Activated CD8-positive, alpha-beta memory T cell treated with anti-CD3 and anti-CD28 coated beads, Interleukin-2, amount 50 U/mL, for 24 hours (primary cell): ENCODE data around the gene ACADSB.

Experiments used
- DNase-seq: peaks from one replicate; pipeline ENCODE4 v3.0.0-alpha.2; 2020; ENCODE audit errors: extremely low read depth

The ACADSB gene

GRCh38 chr10:123039632-123039930, 30.8 kb downstream of the ACADSB start:
- no peak for DNase-seq

- no peak for DNase-seq
These were observed 34.1 kb downstream of the ACADSB start for GRCh38 chr10:123042708-123043408.

- DNase-seq: no peak
These were observed 34.7 kb downstream of the ACADSB start for GRCh38 chr10:123043409-123043925.

GRCh38 chr10:123044391-123044790, 35.6 kb downstream of the ACADSB start:
- DNase-seq: no peak

GRCh38 chr10:123045961-123046731, 37.3 kb downstream of the ACADSB start:
- no peak for DNase-seq

GRCh38 chr10:123057968-123058367, 49.2 kb downstream of the ACADSB start:
- DNase-seq: no peak

GRCh38 chr10:123061865-123062264, 53.1 kb downstream of the ACADSB start:
- no peak for DNase-seq

GRCh38 chr10:123062726-123063125, 53.9 kb downstream of the ACADSB start:
- DNase-seq: no peak

GRCh38 chr10:123068087-123068853, 59.5 kb downstream of the ACADSB start:
- DNase-seq: no peak

GRCh38 chr10:123069246-123069986, 60.6 kb downstream of the ACADSB start:
- no peak for DNase-seq

- no peak for DNase-seq
These were observed 64.4 kb downstream of the ACADSB start for GRCh38 chr10:123073187-123073586.

- DNase-seq: no peak
These were observed 65.4 kb downstream of the ACADSB start for GRCh38 chr10:123074215-123074614.

GRCh38 chr10:123081896-123082295, 73.1 kb downstream of the ACADSB start:
- DNase-seq: no peak

GRCh38 chr10:123083811-123084210, 75.0 kb downstream of the ACADSB start:
- no peak for DNase-seq

GRCh38 chr10:123086281-123086680, 77.5 kb downstream of the ACADSB start:
- DNase-seq: no peak

GRCh38 chr10:123087348-123087747, 78.5 kb downstream of the ACADSB start:
- DNase-seq: no peak

GRCh38 chr10:123087786-123088185, 79.0 kb downstream of the ACADSB start:
- DNase-seq: no peak

GRCh38 chr10:123092635-123093414, 84.0 kb downstream of the ACADSB start:
- no peak for DNase-seq

GRCh38 chr10:123093489-123093888, 84.7 kb downstream of the ACADSB start:
- no peak for DNase-seq

- DNase-seq: no peak
These were observed 87.6 kb downstream of the ACADSB start for GRCh38 chr10:123096452-123096851.

- no peak for DNase-seq
These were observed 88.2 kb downstream of the ACADSB start for GRCh38 chr10:123097039-123097438.
